Measurements from ENCODE around the gene ROBO3.

The ROBO3 gene, protein sequence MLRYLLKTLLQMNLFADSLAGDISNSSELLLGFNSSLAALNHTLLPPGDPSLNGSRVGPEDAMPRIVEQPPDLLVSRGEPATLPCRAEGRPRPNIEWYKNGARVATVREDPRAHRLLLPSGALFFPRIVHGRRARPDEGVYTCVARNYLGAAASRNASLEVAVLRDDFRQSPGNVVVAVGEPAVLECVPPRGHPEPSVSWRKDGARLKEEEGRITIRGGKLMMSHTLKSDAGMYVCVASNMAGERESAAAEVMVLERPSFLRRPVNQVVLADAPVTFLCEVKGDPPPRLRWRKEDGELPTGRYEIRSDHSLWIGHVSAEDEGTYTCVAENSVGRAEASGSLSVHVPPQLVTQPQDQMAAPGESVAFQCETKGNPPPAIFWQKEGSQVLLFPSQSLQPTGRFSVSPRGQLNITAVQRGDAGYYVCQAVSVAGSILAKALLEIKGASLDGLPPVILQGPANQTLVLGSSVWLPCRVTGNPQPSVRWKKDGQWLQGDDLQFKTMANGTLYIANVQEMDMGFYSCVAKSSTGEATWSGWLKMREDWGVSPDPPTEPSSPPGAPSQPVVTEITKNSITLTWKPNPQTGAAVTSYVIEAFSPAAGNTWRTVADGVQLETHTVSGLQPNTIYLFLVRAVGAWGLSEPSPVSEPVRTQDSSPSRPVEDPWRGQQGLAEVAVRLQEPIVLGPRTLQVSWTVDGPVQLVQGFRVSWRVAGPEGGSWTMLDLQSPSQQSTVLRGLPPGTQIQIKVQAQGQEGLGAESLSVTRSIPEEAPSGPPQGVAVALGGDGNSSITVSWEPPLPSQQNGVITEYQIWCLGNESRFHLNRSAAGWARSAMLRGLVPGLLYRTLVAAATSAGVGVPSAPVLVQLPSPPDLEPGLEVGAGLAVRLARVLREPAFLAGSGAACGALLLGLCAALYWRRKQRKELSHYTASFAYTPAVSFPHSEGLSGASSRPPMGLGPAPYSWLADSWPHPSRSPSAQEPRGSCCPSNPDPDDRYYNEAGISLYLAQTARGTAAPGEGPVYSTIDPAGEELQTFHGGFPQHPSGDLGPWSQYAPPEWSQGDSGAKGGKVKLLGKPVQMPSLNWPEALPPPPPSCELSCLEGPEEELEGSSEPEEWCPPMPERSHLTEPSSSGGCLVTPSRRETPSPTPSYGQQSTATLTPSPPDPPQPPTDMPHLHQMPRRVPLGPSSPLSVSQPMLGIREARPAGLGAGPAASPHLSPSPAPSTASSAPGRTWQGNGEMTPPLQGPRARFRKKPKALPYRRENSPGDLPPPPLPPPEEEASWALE (N-terminal part only)

DNA sequence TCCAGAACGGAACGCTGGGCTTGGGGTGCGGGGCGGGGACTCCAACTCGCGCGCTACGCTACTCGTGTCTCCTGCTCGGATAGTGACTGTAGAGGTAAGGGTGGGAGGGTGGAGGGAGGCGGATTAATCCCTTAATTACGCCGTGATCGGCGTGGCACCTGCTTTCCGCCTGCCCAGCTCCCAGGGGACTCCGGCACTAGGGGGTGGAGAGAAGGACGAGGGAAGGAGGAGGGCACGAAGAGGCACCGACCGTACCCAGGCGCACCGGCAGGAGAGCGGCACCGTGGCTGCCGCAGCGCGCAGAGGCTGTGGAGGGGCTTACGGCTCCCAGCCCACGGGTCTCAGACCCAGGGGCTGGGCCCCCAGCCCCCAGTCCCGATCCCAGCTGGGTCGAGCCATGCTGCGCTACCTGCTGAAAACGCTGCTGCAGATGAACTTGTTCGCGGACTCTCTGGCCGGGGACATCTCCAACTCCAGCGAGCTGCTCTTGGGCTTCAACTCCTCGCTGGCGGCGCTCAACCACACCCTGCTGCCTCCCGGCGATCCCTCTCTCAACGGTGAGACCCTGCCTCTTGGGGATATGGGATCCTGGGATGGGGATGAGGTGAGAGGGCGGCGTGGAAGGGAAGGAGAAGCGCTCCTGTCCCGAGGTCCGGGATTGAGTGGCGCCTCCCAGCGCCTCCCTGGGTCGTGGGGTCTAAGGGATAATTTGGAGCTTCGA, at the start of gene ROBO3:
Gene ROBO3, plus strand, starts transcription at position 252 of the 721 bp plus-strand sequence. Its CDS starts 146 bp downstream, at position 398.
- no peak for DNase-seq (ENCODE audit: low spot score)

DNA sequence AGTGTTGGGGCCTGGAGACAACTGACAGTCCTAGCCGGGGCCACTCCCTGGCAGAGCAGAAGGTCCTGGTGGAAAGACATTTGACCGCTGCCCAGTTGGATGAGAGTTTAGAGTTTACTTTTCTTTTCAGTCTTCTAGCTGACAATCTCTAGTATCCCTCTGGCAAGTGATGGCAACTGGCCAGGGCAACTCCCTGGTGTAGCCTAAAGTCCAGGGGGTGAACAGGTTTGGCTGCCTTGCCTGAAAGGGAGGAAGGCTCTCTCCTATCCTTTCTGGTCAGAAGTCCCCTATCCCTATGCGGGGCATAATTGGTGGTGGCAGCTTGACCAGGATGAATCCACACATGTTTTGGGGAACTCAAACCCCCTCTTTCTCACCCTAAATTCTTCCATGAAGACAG, 48.2 kb upstream of the ROBO3 start:
- DNase-seq (ENCODE audit: low spot score): no peak

DNA sequence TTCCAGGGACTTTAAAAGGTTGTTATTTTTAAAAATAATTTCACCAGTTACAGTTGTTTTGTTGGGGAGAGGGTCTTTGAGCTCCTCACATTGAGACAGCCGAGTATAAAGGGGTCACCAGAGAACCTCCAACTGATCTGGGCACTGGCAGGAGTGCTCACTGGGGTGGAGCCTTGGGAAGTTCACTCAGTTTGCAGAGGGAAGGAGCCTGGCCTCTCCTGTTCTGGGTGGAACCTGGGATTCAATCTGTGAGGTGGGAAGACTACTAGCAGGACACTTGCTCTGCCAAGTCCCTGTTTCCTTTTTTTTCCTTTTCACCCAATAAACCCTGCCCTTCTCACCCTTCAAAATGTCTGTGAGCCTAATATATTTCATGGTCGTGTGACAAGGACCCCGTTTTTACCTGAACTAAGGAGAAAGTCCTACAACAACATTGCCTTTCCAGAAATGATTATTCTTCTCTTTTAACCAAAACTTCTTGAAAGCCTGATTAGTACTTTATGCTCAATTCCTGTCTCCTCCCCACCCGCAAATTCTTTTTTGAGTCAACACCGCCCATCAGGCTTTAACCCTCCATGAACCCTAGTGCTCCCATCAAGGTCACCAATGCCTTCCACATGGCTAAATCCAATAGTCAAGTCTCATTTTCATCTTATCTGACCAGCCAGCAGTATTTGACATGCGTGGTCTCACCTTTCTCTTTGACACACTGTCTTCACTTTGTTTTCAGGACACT, 43.1 kb upstream of the ROBO3 start:
- no peak for DNase-seq (ENCODE audit: low spot score)

DNA sequence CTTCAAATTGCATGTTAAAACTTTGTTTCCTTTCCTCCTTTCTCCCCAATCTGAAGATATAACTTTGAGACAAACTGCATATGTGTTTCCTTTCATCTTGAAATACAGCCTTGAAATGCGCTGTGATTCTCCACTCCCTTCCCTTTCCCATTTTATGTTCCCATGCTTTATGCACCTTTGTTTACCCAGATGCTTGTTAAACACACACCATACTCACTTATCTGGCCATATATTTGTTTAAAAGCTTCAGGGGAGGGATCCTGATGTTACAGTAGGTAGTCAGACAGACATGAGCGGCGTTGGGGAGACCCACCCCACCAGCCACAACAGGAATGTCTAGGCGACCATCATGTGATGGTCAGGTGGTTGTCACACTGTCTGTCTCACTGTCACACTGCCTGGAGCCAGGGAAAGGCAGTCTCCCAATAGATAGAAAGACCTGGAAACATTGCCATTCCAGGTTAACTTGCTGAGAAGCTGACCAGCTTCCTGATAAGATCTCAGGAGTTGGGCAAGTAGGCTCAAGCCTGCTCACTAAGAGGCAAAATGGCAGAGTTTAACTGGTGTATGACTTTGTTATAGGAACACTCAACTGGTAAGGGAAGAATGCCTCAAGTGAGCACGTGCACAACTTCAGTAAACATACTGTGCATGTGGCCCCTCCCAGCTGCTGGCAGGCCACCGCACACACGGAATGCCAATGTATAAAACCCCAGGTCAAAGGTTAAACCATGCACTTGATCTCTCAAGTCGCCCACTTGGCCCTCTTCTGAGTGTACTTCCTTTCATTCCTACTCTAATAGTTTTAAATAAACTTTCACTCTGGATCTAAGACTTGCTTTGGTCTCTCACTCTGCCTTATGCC, 41.5 kb upstream of the ROBO3 start:
- DNase-seq (ENCODE audit: low spot score): no peak

DNA sequence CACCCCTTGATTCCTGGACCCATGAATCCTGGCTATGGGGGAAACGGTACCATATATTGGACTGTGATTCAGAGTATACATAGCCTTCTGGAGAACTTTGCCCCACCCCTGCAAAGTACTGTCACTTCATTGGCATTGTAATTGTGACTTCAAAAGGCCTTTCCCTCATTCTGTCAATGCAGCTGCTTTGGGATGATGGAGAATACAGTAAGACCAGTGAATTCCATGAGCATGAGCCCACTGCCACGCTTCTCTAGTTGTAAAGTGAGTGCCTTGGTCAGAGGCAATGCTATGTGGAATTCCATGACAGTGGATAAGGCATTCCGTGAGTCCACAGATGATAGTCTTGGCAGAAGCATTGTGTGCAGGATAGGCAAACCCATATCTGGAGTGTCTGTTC, 39.4 kb upstream of the ROBO3 start:
- no peak for DNase-seq (ENCODE audit: low spot score)

DNA sequence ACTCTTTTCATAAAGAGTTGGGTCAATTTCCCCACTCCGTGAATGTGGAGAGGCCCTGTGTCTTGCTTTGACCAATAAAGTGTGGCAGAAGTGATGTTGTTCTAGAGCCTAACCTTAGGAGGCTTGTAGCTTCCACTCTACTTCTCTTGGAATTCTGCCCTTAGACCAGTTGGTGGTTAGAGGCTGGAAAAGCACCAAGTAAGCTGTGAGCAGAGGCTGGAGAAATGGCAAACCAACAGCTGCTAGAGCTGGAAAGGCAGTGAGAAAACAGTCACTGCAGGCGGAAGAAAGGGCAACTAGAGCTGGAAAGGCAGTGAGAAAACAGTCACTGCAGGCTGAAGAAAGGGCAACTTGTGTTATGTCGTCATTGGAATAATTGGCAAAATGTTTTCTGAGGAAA, 35.2 kb upstream of the ROBO3 start:
- DNase-seq (ENCODE audit: low spot score): no peak

DNA sequence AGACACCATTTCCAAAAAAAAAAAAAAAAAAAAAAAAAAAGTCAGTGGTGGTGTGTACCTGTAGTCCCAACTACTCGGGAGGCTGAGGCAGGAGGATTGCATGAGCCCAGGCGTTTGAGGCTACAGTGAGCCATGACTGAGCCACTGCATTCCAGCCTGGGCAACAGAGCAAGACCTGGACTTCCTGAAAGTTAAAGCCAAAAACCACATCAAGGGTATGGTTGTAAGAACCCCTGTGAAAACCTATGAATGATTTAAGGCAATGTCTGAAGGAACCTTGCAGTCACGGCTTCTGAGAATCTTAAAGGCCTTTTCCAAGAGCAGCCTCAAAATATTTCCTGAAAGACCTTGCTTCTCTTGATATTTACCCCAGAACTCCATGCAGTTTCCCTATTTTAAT, 34.5 kb upstream of the ROBO3 start:
- no peak for DNase-seq (ENCODE audit: low spot score)

DNA sequence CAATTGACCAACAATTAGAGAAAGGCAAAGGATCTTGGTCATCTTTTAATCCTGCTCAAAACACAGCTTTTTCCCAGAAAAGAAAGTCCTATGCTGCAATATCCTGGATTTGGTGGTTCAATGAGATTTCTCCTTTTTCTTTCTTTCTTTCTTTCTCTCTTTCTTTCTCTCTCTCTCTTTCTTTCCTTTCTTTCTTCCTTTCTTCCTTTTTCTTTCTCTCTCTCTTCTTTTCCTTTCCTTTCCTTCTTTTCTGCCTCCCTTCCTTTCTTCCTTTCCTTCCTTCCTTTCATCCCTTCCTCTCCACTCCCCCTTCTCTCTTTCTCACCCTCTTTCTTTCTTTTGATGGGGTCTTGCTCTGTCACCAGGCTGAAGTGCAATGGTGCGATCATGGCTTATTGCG, 33.3 kb upstream of the ROBO3 start:
- DNase-seq (ENCODE audit: low spot score): no peak

DNA sequence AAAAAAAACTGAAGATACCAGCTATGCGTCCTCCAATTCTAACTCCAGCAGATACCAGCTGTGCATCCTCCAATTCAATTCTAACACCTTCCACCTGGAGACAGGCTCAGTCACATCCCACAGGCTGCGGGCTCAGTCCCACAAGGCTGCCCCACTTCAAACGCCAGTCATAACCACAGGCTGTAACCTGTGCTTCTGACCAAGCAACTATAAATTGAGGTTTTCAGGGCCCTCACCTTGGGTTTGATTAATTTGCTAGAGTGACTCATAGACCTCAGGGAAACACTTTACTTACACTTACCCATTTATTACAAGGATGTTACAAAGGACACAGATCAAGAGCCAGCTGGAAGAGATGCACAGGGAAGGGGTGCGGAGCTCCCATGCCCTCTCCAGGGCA, 32.7 kb upstream of the ROBO3 start:
- no peak for DNase-seq (ENCODE audit: low spot score)

DNA sequence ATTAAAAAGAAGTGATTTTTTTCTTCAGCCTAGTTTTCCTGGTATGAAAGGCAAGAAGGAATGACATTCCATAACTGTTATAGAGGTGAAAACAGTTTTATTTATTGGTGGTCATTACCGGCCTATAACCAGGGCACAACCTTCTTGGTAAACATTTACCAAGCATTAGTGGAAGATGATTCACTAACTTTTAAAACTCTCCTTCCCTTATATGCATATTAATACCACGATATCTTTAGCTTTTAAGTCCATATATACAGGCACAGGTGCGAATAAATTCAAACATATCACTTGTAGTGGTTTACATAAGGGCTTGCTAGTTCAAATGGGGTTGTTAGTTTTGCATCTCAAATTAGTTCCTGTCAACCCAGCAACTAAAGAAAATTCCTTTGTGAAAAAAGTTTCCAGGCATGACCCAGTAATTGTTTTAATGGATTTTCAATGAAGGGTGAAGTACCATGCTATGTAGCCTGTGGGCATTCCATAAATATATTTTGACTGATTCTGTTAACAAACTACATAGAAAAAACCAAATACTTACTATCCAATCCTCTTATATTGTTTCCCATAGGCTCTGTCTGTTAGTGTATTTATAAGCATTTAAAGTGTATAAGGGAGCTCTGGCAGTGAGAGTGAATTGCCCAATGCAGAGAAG, 30.6 kb upstream of the ROBO3 start:
- DNase-seq (ENCODE audit: low spot score): no peak

DNA sequence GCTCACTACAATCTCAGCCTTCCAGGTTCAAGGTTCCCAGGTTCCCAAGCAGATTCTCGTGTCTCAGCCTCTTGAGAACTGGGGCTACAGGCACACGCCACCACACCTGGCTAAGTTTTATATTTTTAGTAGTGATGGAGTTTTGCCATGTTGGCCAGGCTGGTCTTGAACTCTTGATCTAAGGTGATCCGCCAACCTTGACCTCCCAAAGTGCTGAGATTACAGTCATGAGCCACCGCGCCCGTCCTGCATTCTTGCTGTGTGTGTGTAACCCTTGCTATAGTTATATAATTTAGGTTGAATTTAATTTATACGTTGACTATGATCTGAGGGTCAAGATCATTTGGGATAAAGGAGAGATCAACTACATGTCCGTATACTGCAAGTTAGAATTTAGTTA, 29.3 kb upstream of the ROBO3 start:
- DNase-seq (ENCODE audit: low spot score): no peak

DNA sequence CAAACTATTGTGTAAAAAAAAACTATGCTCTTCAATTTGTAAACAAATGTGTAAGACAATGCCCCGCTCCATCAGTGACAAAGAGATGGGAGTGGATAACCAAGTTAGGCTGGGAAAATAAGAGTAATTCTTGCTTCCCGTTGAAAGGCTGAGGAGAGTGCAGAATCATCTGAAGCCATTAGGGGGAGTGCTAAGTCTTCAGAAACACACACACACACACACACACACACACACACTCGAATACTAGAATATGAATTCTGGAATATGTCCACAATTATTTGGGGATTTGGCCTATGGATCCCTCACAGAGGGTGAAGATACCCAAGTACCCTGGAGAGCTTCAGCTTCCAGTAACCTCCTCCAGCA, 27.8 kb upstream of the ROBO3 start:
- peak; percentile 62 for DNase-seq (ENCODE audit: low spot score)

DNA sequence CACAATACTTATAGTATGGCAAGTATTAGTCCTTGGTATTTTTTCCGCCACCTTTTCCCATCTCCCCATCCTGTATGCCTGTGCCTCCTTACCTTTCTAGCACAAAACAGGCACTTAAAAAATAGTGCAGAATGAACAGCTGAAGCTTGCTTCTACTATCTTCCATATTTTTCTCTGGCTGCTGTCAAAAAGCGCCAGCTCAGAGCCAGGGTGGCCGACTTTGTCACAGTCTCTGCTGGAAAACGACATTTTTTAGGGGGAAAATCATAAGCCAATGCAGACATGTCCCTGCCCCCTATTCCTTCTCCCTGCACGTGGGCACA, 26.5 kb upstream of the ROBO3 start:
- no peak for DNase-seq (ENCODE audit: low spot score)

DNA sequence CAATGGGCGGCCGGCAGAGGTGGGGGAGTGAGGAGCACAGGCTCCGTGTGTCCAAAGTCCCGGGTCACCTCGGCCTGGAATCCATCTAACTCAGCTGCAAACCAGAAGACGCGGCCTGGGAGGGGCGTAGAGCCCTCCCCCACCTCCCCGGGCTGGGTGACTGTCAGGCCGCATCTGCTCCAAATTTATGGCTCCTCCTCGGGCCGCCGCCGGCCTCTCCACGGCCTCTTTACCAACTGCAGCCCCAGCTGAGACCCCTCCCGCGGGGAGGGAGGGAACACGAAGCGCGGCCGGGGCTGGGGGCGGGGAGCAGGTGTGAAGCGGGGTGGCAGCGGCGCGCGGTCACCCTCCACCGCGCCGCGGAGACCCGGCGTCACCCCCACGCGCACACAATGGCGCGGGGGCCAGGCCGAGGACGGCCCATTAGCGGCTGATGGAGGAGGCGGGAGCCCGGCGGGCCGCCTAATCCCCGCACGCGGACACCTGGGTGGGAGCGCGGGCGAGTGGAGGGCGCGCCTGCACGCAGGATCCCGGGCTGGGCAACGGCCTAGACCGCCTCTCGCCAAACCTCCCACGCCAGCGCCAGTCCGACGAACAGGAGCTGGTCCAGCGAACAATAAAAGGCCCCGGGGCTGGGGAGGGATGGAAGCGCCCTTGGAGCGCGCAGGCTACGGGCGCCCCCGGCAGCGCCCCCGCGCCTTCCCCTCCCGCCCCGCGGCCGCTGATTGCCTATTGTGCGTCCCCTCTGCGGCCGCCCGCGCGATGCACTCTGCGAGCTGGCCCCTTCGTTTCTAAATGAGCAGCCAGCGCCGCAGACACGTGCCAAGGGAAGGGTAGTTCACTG, 25.9 kb upstream of the ROBO3 start:
- no peak for DNase-seq (ENCODE audit: low spot score)

DNA sequence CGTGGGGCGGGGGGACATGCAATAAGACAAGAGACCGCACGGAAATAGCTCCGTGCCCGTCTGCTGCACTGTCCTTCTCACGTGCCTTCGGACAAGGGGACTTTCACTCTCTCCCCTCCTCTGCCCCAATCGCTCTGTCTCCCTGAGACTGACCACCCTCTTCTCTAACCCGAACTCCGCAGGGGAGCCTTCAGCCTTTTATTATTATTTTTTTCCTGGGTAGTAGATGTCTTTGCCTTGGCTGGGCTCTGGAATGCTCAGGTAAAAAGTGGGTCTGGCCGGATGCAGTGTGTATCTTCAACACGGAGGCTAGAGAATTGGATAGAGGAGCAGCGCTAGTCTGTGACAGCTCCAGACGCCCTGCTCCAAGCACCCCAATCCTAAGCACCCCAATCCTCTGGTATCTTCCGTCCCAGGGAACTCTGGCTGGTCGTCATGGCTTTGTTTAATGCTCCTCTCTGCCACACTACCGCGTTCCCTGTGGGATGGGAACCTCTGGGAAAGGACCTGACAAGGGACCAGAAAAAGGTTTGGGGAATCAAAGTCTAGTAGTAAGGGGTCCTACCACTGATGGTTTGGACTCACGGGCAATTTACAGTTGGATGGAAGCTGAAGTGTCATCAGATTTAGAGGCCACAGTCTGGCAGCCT, 25.1 kb upstream of the ROBO3 start:
- DNase-seq (ENCODE audit: low spot score): no peak

DNA sequence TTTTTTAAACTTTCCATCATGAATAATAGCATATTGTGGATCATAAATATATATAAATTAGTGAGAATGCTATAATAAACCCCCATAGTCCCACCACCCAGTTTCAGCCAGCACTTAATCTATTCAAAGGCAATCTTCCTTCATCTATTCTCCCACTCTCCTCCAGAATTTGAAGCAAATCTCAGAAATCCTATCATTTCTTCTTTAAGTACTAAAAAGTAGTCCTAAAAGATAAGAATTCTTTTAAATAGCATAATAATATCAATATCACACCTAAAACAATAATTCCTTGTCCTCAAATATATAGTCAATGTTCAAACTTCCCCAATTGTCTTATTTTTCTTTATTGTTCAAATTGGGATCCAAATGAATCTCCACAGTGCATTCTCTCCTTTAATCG, 24.6 kb upstream of the ROBO3 start:
- no peak for DNase-seq (ENCODE audit: low spot score)

DNA sequence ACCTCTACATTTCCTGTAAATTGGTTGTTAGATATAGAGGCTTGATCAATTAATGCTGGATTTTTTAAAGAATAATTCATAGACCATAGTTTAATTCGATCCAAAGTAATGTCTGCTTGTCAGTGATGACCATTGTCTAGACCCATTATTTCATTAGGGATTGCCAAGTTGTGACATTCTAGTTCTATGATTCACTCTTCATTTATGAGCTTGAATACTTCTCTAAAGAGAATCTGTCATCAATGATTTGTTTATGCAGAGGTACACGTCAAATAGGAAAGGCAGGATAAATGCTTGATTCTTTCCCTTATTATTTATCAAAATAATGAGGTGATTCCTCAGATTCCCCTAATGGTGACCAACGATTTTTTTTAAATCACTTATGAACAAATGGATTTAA, 24.0 kb upstream of the ROBO3 start:
- no peak for DNase-seq (ENCODE audit: low spot score)

DNA sequence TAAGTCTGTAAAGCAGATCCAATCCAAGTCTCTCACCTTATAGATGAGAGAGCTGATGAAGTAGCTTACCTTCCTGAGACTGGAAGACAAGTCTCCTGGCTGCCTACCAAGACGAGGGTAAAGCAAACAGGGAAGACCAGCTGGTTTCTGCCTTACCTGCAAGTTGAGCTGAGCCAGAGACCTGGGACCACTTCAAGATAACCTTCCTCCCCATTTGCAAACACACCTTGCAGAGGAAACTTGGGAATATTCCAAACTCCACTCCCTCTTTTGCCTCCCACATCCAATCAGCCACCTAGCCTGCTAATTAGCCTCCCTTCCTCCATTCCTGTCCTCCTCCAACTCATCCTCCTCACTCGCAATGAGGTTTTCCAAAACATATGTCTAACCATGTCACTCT, 23.4 kb upstream of the ROBO3 start:
- no peak for DNase-seq (ENCODE audit: low spot score)
